Spinal cord (tissue), 10 donors: ENCODE measurements around the gene OR12D1. TPM values are rescaled to one million over a fixed set of nuclear protein-coding genes. Genes with fewer than 3 reads are reported as not detected.

Experiments
- DNase-seq, 6 donors: peaks; one replicate each; pipeline versions ENCODE4 v3.0.0 to v3.0.0-alpha.2; 2013 to 2015; ENCODE audit warnings: low spot score in 6 of 6, low read depth in 4 of 6
- H3K27ac ChIP-seq: one replicate; pipeline ENCODE4 v1.5.1; 2013; ENCODE audit warnings: low read depth, low read length, control low read depth
- H3K27me3 ChIP-seq: one replicate; pipeline ENCODE4 v1.6.1; 2013; ENCODE audit warnings: low read length; ENCODE audit not compliant: control insufficient read depth, insufficient read depth
- H3K36me3 ChIP-seq: one replicate; pipeline ENCODE4 v1.6.1; 2013; ENCODE audit warnings: low read length; ENCODE audit not compliant: control insufficient read depth, insufficient read depth
- H3K4me1 ChIP-seq: one replicate; pipeline ENCODE4 v1.6.1; 2013; ENCODE audit warnings: low read length; ENCODE audit not compliant: control insufficient read depth, insufficient read depth
- H3K4me3 ChIP-seq: one replicate; pipeline ENCODE4 v1.5.1; 2013; ENCODE audit warnings: low read depth, low read length, control low read depth
- H3K9me3 ChIP-seq: one replicate; pipeline ENCODE4 v1.6.1; 2013; ENCODE audit warnings: low read length; ENCODE audit not compliant: control insufficient read depth, insufficient read depth
- WGBS: methylation state at CpG from one replicate; pipeline ENCODE4 v1.1.5; 2013; ENCODE audit warnings: missing lambda C conversion rate; ENCODE audit not compliant: insufficient coverage; 5-methylcytosine and 5-hydroxymethylcytosine counted together
- polyA plus RNA-seq, 2 donors: library from polyadenylated mRNA; unstranded; fragments of 120-200 nt; gene quantifications; one replicate each; pipeline ENCODE4 v1.2.1, GENCODE V29; 2013; ENCODE audit not compliant: insufficient read length in 2 of 2
- total RNA-seq, 2 donors: library from RNA; depleted of rRNA in 1 of 2; stranded (reverse); fragments of 120-200 nt in 1 of 2; fragments of >200 nt in 1 of 2; gene quantifications; one replicate each; pipeline versions ENCODE4 v1.2.3 to v1.2.4, GENCODE V29; 2013 to 2014
- donor health status: healthy.

OR12D1 gene
- total and polyA plus RNA-seq, 4 donors, result 0.20 TPM; not detected in 3

DNA sequence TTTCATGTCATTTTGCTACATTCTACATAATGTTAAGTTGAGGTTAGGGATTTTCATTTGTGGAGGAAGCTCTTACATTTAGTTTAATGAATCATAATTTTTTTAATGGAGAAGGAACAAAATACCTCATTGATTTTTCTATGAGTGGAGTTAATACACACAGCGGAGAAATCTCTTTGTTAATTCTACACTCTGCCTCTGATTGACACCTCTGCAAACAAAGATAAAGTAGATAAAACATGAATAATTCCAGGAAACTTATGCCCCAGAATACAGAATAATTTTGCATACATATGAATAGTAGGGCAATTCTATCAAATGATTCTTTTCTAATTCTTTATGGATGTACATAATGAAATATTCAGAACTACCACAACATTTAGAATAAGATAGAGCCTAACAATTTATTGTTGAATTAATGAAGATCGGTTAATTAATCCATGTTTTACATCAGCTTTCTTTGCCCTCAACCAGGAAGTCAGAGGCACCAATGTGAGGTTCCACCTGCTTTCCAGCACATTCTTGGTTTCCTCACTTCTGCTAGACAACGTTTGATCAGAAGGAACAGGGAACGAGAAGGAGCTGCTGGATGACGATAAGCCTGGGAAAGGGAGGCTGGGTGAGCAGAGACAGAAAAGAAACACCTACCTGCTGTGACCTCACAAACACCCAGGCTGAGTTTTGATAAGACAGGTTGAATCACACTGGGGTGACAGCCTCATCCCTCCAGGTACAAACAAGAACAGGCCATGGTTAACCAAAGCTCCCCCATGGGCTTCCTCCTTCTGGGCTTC lies 46.5 kb downstream of the OR12D1 start:
- Histone ChIP-seq H3K36me3 (no peaks in the 10 kb centered on the region), H3K9me3 (no peaks in the 10 kb centered on the region), H3K4me1 (no peaks in the 10 kb centered on the region), H3K27ac (no peak overlapping the region), H3K4me3 (no peak overlapping the region), H3K27me3 (no peaks in the 10 kb centered on the region)
- DNase-seq, result no peak
- WGBS, result no CpG with 5 or more reads among the region's 5 CpGs

DNA sequence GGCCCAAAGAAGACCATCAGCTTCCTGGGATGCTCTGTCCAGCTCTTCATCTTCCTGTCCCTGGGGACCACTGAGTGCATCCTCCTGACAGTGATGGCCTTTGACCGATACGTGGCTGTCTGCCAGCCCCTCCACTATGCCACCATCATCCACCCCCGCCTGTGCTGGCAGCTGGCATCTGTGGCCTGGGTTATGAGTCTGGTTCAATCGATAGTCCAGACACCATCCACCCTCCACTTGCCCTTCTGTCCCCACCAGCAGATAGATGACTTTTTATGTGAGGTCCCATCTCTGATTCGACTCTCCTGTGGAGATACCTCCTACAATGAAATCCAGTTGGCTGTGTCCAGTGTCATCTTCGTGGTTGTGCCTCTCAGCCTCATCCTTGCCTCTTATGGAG lies 47.3 kb downstream of the OR12D1 start:
- Histone ChIP-seq H3K27ac (no peak overlapping the region), H3K9me3 (no peaks in the 10 kb centered on the region), H3K4me1 (no peaks in the 10 kb centered on the region), H3K36me3 (no peaks in the 10 kb centered on the region), H3K4me3 (no peak overlapping the region), H3K27me3 (no peaks in the 10 kb centered on the region)
- DNase-seq, result no peak
- 90% methylated on average over 5 of the region's 6 CpGs for WGBS

DNA sequence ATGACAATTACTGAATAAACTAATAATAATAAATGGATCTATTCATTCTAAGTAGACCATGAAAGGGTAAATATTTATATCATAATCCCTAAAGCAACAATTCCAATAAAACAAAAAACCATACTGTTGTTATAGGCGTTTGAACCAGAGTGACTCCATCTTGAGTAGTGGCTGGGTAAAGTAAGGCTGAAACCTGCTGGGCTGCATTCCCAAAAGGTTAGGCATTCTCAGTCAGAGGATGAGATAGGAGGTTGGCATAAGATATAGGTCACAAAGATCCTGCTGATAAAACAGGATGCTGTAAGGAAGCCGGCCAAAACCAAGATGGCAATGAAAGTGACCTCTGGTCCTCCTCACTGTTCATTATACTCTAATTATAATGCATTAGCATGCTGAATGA lies 50.6 kb downstream of the OR12D1 start:
- H3K36me3 ChIP-seq, result no peaks in the 10 kb centered on the region
- DNase-seq, result no peak
- H3K27ac ChIP-seq, result no peak overlapping the region
- 74% methylated on average over 2 of the region's 2 CpGs for WGBS
- no peaks in the 10 kb centered on the region for H3K9me3 ChIP-seq
- no peak overlapping the region for H3K4me3 ChIP-seq
- no peaks in the 10 kb centered on the region for H3K4me1 ChIP-seq
- no peaks in the 10 kb centered on the region for H3K27me3 ChIP-seq

DNA sequence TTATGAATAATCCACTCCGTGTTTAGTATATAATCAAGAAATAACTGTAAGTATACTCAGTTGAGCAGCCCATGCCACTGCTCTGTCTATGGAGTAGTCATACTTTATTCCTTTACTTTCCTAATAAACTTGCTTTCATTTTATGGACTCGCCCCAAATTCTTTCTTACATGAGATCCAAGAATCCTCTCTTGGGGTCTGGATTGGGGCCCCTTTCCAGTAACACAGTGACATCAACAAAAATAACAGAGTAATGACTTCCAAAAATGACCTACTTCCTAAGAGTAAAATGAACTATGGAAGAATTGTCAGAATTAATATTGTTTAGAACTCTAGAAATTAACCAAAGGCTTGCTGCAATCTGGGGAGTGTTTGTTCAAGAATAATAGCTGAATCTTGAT lies 51.1 kb downstream of the OR12D1 start:
- no peaks in the 10 kb centered on the region for H3K27me3 ChIP-seq
- H3K4me3 ChIP-seq, result no peak overlapping the region
- no CpG with 5 or more reads among the region's 2 CpGs for WGBS
- no peaks in the 10 kb centered on the region for H3K36me3 ChIP-seq
- no peak for DNase-seq
- H3K27ac ChIP-seq, result no peak overlapping the region
- H3K4me1 ChIP-seq, result no peaks in the 10 kb centered on the region
- no peaks in the 10 kb centered on the region for H3K9me3 ChIP-seq

DNA sequence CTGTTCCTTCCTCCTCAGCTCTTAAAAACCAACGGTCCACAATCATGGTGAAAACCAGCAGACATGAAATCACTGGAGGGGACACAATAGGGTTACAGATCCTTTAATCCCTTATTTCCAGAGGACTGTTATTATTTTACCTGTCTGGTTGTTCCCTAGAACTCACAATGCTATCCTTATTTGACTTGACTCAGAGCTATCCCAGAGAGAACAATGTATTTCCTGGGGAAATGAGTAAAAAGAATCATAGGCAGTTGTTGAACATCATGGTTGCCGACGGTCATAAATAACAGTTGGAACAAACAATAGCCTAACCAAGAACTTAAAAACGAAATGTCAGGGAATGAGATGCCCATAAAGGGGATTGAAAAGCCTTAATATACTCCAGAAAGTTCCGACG lies 51.5 kb downstream of the OR12D1 start:
- WGBS, result 65% methylated on average over 4 of the region's 6 CpGs
- Histone ChIP-seq H3K27ac (no peak overlapping the region), H3K9me3 (no peaks in the 10 kb centered on the region), H3K27me3 (no peaks in the 10 kb centered on the region), H3K36me3 (no peaks in the 10 kb centered on the region), H3K4me3 (no peak overlapping the region), H3K4me1 (no peaks in the 10 kb centered on the region)
- DNase-seq, result no peak

Other genes starting within 250 kb of the OR12D1 start
- gene OR2J2, start 244.0 kb upstream of the OR12D1 start, total RNA-seq, result under 1 TPM; 0.11 to 0.40 TPM
- not detected for gene OR2J2, start 244.0 kb upstream of the OR12D1 start, polyA plus RNA-seq
- gene OR14J1, start 113.2 kb upstream of the OR12D1 start, total RNA-seq, result under 1 TPM in 1 of 2 donors, not detected in 1; 0.40 TPM
- gene OR14J1, start 113.2 kb upstream of the OR12D1 start, polyA plus RNA-seq, result under 1 TPM; 0.06 to 0.08 TPM
- gene OR5V1, start 46.1 kb upstream of the OR12D1 start, total RNA-seq, result not detected
- gene OR5V1, start 46.1 kb upstream of the OR12D1 start, polyA plus RNA-seq, result not detected
- gene OR12D3, start 39.6 kb upstream of the OR12D1 start, total RNA-seq, result not detected
- gene OR12D3, start 39.6 kb upstream of the OR12D1 start, polyA plus RNA-seq, result not detected
- gene OR12D2, start 19.3 kb upstream of the OR12D1 start, total RNA-seq, result under 1 TPM in 1 of 2 donors, not detected in 1; 0.22 TPM
- not detected for gene OR12D2, start 19.3 kb upstream of the OR12D1 start, polyA plus RNA-seq
- gene OR10C1, start 24.4 kb downstream of the OR12D1 start, total RNA-seq, result not detected
- gene OR10C1, start 24.4 kb downstream of the OR12D1 start, polyA plus RNA-seq, result not detected
- not detected for gene OR11A1, start 42.1 kb downstream of the OR12D1 start, total RNA-seq
- not detected for gene OR11A1, start 42.1 kb downstream of the OR12D1 start, polyA plus RNA-seq
- not detected for gene OR2H1, start 42.2 kb downstream of the OR12D1 start, total RNA-seq
- gene OR2H1, start 42.2 kb downstream of the OR12D1 start, polyA plus RNA-seq, result under 1 TPM; 0.27 to 0.33 TPM
- not detected for gene MAS1L, start 73.0 kb downstream of the OR12D1 start, total RNA-seq
- not detected for gene MAS1L, start 73.0 kb downstream of the OR12D1 start, polyA plus RNA-seq
- under 1 TPM; 0.50 to 0.94 TPM for gene UBD, start 144.8 kb downstream of the OR12D1 start, total RNA-seq
- gene UBD, start 144.8 kb downstream of the OR12D1 start, polyA plus RNA-seq, result under 1 TPM in 1 of 2 donors, not detected in 1; 0.27 TPM
- not detected for gene OR2H2, start 170.2 kb downstream of the OR12D1 start, total RNA-seq
- 1 to 10 TPM; 2.0 to 2.7 TPM for gene OR2H2, start 170.2 kb downstream of the OR12D1 start, polyA plus RNA-seq
- 100 to 1,000 TPM in 1 of 2 donors, 10 to 100 TPM in 1; 97.9 to 125 TPM for gene GABBR1, start 218.3 kb downstream of the OR12D1 start, total RNA-seq
- gene GABBR1, start 218.3 kb downstream of the OR12D1 start, polyA plus RNA-seq, result 100 to 1,000 TPM; 415 to 438 TPM
- gene MOG, start 242.2 kb downstream of the OR12D1 start, total RNA-seq, result 10 to 100 TPM; 22.6 to 82.9 TPM
- 100 to 1,000 TPM; 223 to 225 TPM for gene MOG, start 242.2 kb downstream of the OR12D1 start, polyA plus RNA-seq